HG03097 (cell line): ENCODE measurements around the gene IL31.
"Not testable (repeated sequence)": the region's sequence is repeated elsewhere in the genome, so short reads cannot be mapped to it uniquely, and the experiment has no call there.

Source experiments
- ATAC-seq: cut with Tn5 transposase; IDR thresholded peaks from one replicate; pipeline ENCODE4 v1.9.1; 2021; ENCODE audit not compliant: unreplicated experiment, low FRiP score

IL31 gene

GRCh38 chr12:122194804-122195203 is 20.8 kb upstream of the IL31 start:
- no peak for ATAC-seq

- ATAC-seq: no peak
Measured at GRCh38 chr12:122192441-122192840, 18.4 kb upstream of the IL31 start.

- ATAC-seq: peak; percentile 59
Measured at GRCh38 chr12:122190842-122191668, 17.0 kb upstream of the IL31 start.

GRCh38 chr12:122189626-122190475 is 15.8 kb upstream of the IL31 start:
- ATAC-seq: no peak

GRCh38 chr12:122187466-122187865 is 13.4 kb upstream of the IL31 start:
- ATAC-seq: no peak

- ATAC-seq: no peak
Measured at GRCh38 chr12:122185494-122186082, 11.6 kb upstream of the IL31 start.

GRCh38 chr12:122185079-122185478 is 11.1 kb upstream of the IL31 start:
- no peak for ATAC-seq

- no peak for ATAC-seq
Measured at GRCh38 chr12:122184517-122184916, 10.5 kb upstream of the IL31 start.

- ATAC-seq: no peak
Measured at GRCh38 chr12:122183588-122183940, 9.5 kb upstream of the IL31 start.

- no peak for ATAC-seq
Measured at GRCh38 chr12:122182887-122183587, 9.0 kb upstream of the IL31 start, which contains the start of gene LRRC43. Gene LRRC43, plus strand, starts transcription at chr12:122183123. Its CDS starts 22 bp downstream, at chr12:122183145.

- ATAC-seq: not testable (repeated sequence)
Measured at GRCh38 chr12:122176473-122176872, 2.5 kb upstream of the IL31 start.

- no peak for ATAC-seq
Measured at GRCh38 chr12:122172262-122172939, 1.6 kb downstream of the IL31 start.

GRCh38 chr12:122171399-122171798 is 2.6 kb downstream of the IL31 start:
- ATAC-seq: no peak

GRCh38 chr12:122168492-122168891 is 5.5 kb downstream of the IL31 start:
- ATAC-seq: no peak

- no peak for ATAC-seq
Measured at GRCh38 chr12:122167356-122167925, 6.6 kb downstream of the IL31 start.

- ATAC-seq: no peak
Measured at GRCh38 chr12:122166422-122167349, 7.3 kb downstream of the IL31 start.

- no peak for ATAC-seq
Measured at GRCh38 chr12:122162976-122163375, 11.0 kb downstream of the IL31 start.

- no peak for ATAC-seq
Measured at GRCh38 chr12:122161682-122162081, 12.3 kb downstream of the IL31 start.

GRCh38 chr12:122160761-122161160 is 13.3 kb downstream of the IL31 start:
- no peak for ATAC-seq
